Measurements from ENCODE around the gene CFAP410. TPM values are rescaled to one million over a fixed set of nuclear protein-coding genes. Genes with fewer than 3 reads are reported as not detected.

The CFAP410 gene
- total and polyA plus RNA-seq, 2 donors (not counting 3 experiments of a cell fraction or from before 2014, with no cell fraction given): 7.2 to 12.2 TPM

DNA sequence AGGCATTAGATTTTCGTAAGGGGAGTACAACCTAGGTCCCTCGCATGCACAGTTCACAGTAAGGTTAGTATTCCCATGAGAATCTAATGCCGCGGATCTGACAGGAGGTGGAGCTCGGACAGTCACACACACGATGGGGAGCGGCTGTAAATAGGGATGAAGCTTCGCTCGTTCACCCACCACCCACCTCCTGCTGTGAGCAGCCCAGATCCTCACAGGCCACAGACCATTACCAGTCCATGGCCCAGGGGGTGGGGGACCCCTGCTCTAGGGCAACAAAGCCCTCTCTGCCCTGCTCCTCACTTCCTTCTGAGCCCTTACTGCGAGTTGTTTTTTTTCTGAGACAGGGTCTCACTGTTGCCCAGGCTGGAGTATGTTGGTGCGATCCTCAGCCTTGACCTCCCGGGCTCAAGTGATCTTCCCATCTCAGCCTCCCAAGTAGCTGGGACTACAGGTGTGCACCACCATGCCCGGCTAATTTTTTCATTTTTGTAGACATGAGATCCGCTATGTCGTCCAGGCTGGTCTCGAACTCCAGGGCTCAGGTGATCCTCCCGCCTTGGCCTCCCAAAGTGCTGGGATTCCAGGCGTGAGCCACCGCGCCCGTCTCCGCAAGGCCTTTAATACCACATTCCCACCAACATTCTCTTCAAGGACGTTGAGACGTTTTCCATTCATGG lies 35.6 kb upstream of the CFAP410 start:
- H2AFZ ChIP-seq (ENCODE audit: low read depth, low read length): no peak overlapping the region
- FAIRE-seq: no peak
- no peak for DNase-seq (ENCODE audit: low read depth, low spot score)
- no peaks in the 10 kb centered on the region for H4K20me1 ChIP-seq (replicated peaks; ENCODE audit: control insufficient read depth, extremely low read depth, insufficient read depth, low read length)
- TF ChIP-seq POLR2AphosphoS5 (IDR thresholded peaks at IDR 0.05; ENCODE audit: insufficient read depth, low read depth, low read length) (no peak), MYC (IDR thresholded peaks at IDR 0.05; ENCODE audit: low read depth, low read length) (no peak), JUN (IDR thresholded peaks at IDR 0.05; ENCODE audit: borderline replicate concordance, insufficient read depth, insufficient read length, low read depth) (no peak), EZH2 (IDR thresholded peaks at IDR 0.05; ENCODE audit: borderline replicate concordance, low read depth, low read length, severe bottlenecking) (no peak), GATA2 (IDR thresholded peaks at IDR 0.05; ENCODE audit: insufficient read depth, insufficient read length, low read depth, low read length) (no peak), POLR2A (IDR thresholded peaks at IDR 0.05; ENCODE audit: low read depth, low read length) (no peak), FOS (IDR thresholded peaks at IDR 0.05; ENCODE audit: borderline replicate concordance, insufficient read depth, low read length) (no peak)
- TF ChIP-seq, protein P1, sequence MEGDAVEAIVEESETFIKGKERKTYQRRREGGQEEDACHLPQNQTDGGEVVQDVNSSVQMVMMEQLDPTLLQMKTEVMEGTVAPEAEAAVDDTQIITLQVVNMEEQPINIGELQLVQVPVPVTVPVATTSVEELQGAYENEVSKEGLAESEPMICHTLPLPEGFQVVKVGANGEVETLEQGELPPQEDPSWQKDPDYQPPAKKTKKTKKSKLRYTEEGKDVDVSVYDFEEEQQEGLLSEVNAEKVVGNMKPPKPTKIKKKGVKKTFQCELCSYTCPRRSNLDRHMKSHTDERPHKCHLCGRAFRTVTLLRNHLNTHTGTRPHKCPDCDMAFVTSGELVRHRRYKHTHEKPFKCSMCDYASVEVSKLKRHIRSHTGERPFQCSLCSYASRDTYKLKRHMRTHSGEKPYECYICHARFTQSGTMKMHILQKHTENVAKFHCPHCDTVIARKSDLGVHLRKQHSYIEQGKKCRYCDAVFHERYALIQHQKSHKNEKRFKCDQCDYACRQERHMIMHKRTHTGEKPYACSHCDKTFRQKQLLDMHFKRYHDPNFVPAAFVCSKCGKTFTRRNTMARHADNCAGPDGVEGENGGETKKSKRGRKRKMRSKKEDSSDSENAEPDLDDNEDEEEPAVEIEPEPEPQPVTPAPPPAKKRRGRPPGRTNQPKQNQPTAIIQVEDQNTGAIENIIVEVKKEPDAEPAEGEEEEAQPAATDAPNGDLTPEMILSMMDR (IDR thresholded peaks at IDR 0.05; ENCODE audit: extremely low read depth in 1 of 2, insufficient read depth in 1 of 2, low read depth in 1 of 2, low read length in 2 of 2): no peak
- TF ChIP-seq, protein P2, sequence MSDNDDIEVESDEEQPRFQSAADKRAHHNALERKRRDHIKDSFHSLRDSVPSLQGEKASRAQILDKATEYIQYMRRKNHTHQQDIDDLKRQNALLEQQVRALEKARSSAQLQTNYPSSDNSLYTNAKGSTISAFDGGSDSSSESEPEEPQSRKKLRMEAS (IDR thresholded peaks at IDR 0.05; ENCODE audit: insufficient read depth, insufficient read length): no peak
- H3K36me3 ChIP-seq (ENCODE audit: control insufficient read depth in 2 of 2, extremely low read depth in 1 of 2, insufficient read depth in 2 of 2, low read length in 2 of 2): no peaks in the 10 kb centered on the region
- H3K4me2 ChIP-seq (ENCODE audit: insufficient read depth, low read length): no peak overlapping the region
- intact Hi-C loops (cut with micrococcal nuclease) (no loop called here), dilution Hi-C loops (cut with MboI; ENCODE audit: extremely low pct_ligation_motif_present, low sequenced_read_pairs) (no loop called here)
- H3K27ac ChIP-seq (ENCODE audit: insufficient read depth, low read depth, low read length): no peak overlapping the region
- ChIA-PET CTCF (no interaction called here), POLR2A (no interaction called here)
- no peaks in the 10 kb centered on the region for H3K9me3 ChIP-seq (replicated peaks; ENCODE audit: control insufficient read depth, insufficient read depth, low read length)
- H3K9ac ChIP-seq (replicated peaks; ENCODE audit: extremely low read depth, insufficient read depth, low read length): no peak overlapping the region
- H3K4me3 ChIP-seq (replicated peaks in 1 of 3; ENCODE audit: insufficient read depth in 1 of 3, low read depth in 1 of 3, low read length in 3 of 3): no peak overlapping the region
- H3K4me1 ChIP-seq (ENCODE audit: control insufficient read depth, extremely low read depth, insufficient read depth, low read length): no peaks in the 10 kb centered on the region
- no peaks in the 10 kb centered on the region for H3K9me1 ChIP-seq (replicated peaks; ENCODE audit: control insufficient read depth, extremely low read depth, insufficient read depth, low read length)
- no TSS peak for BruUV-seq (replicated peaks)
- H3K27me3 ChIP-seq (ENCODE audit: control insufficient read depth in 2 of 2, insufficient read depth in 2 of 2, low read length in 2 of 2): no peaks in the 10 kb centered on the region
- H3K79me2 ChIP-seq (ENCODE audit: control insufficient read depth, insufficient read depth, low read length): no peaks in the 10 kb centered on the region

Data from endothelial cell of umbilical vein (primary cell).